HEK293 (cell line): Measurements from ENCODE around the gene EMCN.

Experiments
- CTCF ChIA-PET: fragments of 350-600 bp; formaldehyde crosslinking; extraction: SDS; loops from one replicate; lab custom pipeline; 2021; ENCODE audit warnings: antibody characterized with exemption; lab: Yijun Ruan, JAX
- POLR2A ChIA-PET: fragments of 300-600 bp; formaldehyde crosslinking; extraction: SDS; loops from one replicate; lab custom pipeline; 2020; ENCODE audit warnings: antibody characterized with exemption, inconsistent platforms; lab: Yijun Ruan, JAX
- H3K27ac ChIP-seq: fragments of 200-500 bp; sonication (Bioruptor generic); 2 replicates; pipeline ENCODE4 v1.5.1; 2014; ENCODE audit warnings: low read depth, low read length, control low read depth, inconsistent platforms; ENCODE audit errors: extremely low read depth
- H3K36me3 ChIP-seq, 2 experiments: fragments of 200-500 bp in 1 of 2; sonication (Bioruptor generic) in 1 of 2; 1 replicate in 1 of 2; 2 replicates in 1 of 2; pipeline ENCODE4 v1.5.1; 2014 to 2017; ENCODE audit warnings: inconsistent platforms in 2 of 2, low read length in 2 of 2; ENCODE audit not compliant: control insufficient read depth in 2 of 2, insufficient read depth in 1 of 2
- H3K4me1 ChIP-seq: fragments of 200-500 bp; sonication (Bioruptor generic); 2 replicates; pipeline ENCODE4 v1.5.1; 2014; ENCODE audit warnings: mild to moderate bottlenecking, low read length, inconsistent platforms; ENCODE audit not compliant: control insufficient read depth, insufficient read depth
- H3K4me3 ChIP-seq: 2 replicates; pipeline ENCODE4 v1.5.1; 2011; ENCODE audit warnings: low read depth, mild to moderate bottlenecking, control low read depth, low read length, moderate library complexity
- H3K9me3 ChIP-seq: fragments of 200-500 bp; sonication (Bioruptor generic); 2 replicates; pipeline ENCODE4 v1.5.1; 2014; ENCODE audit warnings: low read depth, low read length, inconsistent platforms; ENCODE audit not compliant: control insufficient read depth, insufficient read depth
- AEBP2 ChIP-seq: fragments of 450-650 bp; formaldehyde crosslinking; IDR thresholded peaks from 2 replicates; pipeline ENCODE4 v1.5.1; 2016; ENCODE audit warnings: missing biosample characterization, missing genetic modification characterization, borderline replicate concordance
- HOXA7 ChIP-seq: sonication (generic); formaldehyde crosslinking; IDR thresholded peaks from 2 replicates; pipeline ENCODE4 v1.8.1; 2022; ENCODE audit warnings: missing genetic modification reagents, borderline replicate concordance
- IKZF3 ChIP-seq: fragments of 450-650 bp; IDR thresholded peaks from 2 replicates; pipeline ENCODE4 v1.5.0; 2018; ENCODE audit warnings: missing biosample characterization, mild to moderate bottlenecking, missing genetic modification characterization, moderate library complexity
- MYNN ChIP-seq: fragments of 450-650 bp; formaldehyde crosslinking; IDR thresholded peaks from 2 replicates; pipeline ENCODE4 v1.5.1; 2016; ENCODE audit warnings: missing biosample characterization, missing genetic modification characterization, borderline replicate concordance
- OVOL3 ChIP-seq: fragments of 450-650 bp; formaldehyde crosslinking; IDR thresholded peaks from 2 replicates; pipeline ENCODE4 v1.5.1; 2016; ENCODE audit warnings: missing biosample characterization, missing genetic modification characterization
- RBAK ChIP-seq: fragments of 450-650 bp; formaldehyde crosslinking; IDR thresholded peaks from 2 replicates; pipeline ENCODE4 v1.5.1; 2016; ENCODE audit warnings: missing biosample characterization, missing genetic modification characterization
- SCRT2 ChIP-seq: fragments of 450-650 bp; formaldehyde crosslinking; IDR thresholded peaks from 2 replicates; pipeline ENCODE4 v1.5.1; 2016; ENCODE audit warnings: missing biosample characterization, missing genetic modification characterization
- SETDB1 ChIP-seq: IDR thresholded peaks from one replicate; pipeline ENCODE4 v1.6.1; 2017; ENCODE audit warnings: mild to moderate bottlenecking, low read length, moderate library complexity, mixed read lengths; ENCODE audit not compliant: insufficient read length
- TSHZ1 ChIP-seq: fragments of 450-650 bp; formaldehyde crosslinking; IDR thresholded peaks from 2 replicates; pipeline ENCODE4 v1.5.1; 2016; ENCODE audit warnings: missing biosample characterization, missing genetic modification characterization, borderline replicate concordance
- YY2 ChIP-seq: fragments of 450-650 bp; formaldehyde crosslinking; IDR thresholded peaks from 2 replicates; pipeline ENCODE4 v1.5.1; 2016; ENCODE audit warnings: missing biosample characterization, missing genetic modification characterization
- ZBTB48 ChIP-seq: fragments of 450-650 bp; formaldehyde crosslinking; IDR thresholded peaks from 2 replicates; pipeline ENCODE4 v1.5.1; 2016; ENCODE audit warnings: missing biosample characterization, missing genetic modification characterization
- ZEB2 ChIP-seq: fragments of 450-650 bp; formaldehyde crosslinking; IDR thresholded peaks from 2 replicates; pipeline ENCODE4 v1.5.1; 2016; ENCODE audit warnings: missing biosample characterization, missing genetic modification characterization
- ZNF121 ChIP-seq: fragments of 450-650 bp; formaldehyde crosslinking; IDR thresholded peaks from 2 replicates; pipeline ENCODE4 v1.5.1; 2016; ENCODE audit warnings: missing biosample characterization, missing genetic modification characterization
- ZNF138 ChIP-seq: fragments of 450-650 bp; formaldehyde crosslinking; IDR thresholded peaks from 2 replicates; pipeline ENCODE4 v1.5.1; 2016; ENCODE audit warnings: missing biosample characterization, missing genetic modification characterization, borderline replicate concordance
- ZNF2 ChIP-seq: fragments of 450-650 bp; formaldehyde crosslinking; IDR thresholded peaks from 2 replicates; pipeline ENCODE4 v1.5.1; 2016; ENCODE audit warnings: missing biosample characterization, missing genetic modification characterization
- ZNF302 ChIP-seq: fragments of 450-650 bp; formaldehyde crosslinking; IDR thresholded peaks from 2 replicates; pipeline ENCODE4 v1.5.1; 2016; ENCODE audit warnings: missing biosample characterization, missing genetic modification characterization, low read depth
- ZNF350 ChIP-seq: fragments of 450-650 bp; formaldehyde crosslinking; IDR thresholded peaks from 2 replicates; pipeline ENCODE4 v1.5.0; 2017; ENCODE audit warnings: missing biosample characterization, mild to moderate bottlenecking, missing genetic modification characterization
- ZNF514 ChIP-seq: fragments of 450-650 bp; formaldehyde crosslinking; IDR thresholded peaks from 2 replicates; pipeline ENCODE4 v1.5.1; 2016; ENCODE audit warnings: missing biosample characterization, missing genetic modification characterization
- ZNF560 ChIP-seq: fragments of 450-650 bp; formaldehyde crosslinking; IDR thresholded peaks from 2 replicates; pipeline ENCODE4 v1.5.1; 2017; ENCODE audit warnings: missing biosample characterization, missing genetic modification characterization, borderline replicate concordance
- ZNF571 ChIP-seq: fragments of 450-650 bp; formaldehyde crosslinking; IDR thresholded peaks from 2 replicates; pipeline ENCODE4 v1.5.0; 2017; ENCODE audit warnings: missing biosample characterization, missing genetic modification characterization
- ZNF600 ChIP-seq: fragments of 450-650 bp; formaldehyde crosslinking; IDR thresholded peaks from 2 replicates; pipeline ENCODE4 v1.5.1; 2016; ENCODE audit warnings: missing biosample characterization, missing genetic modification characterization
- ZNF621 ChIP-seq: fragments of 450-650 bp; formaldehyde crosslinking; IDR thresholded peaks from 2 replicates; pipeline ENCODE4 v1.5.1; 2017; ENCODE audit warnings: missing biosample characterization, missing genetic modification characterization
- ZNF629 ChIP-seq: fragments of 450-650 bp; formaldehyde crosslinking; IDR thresholded peaks from 2 replicates; pipeline ENCODE4 v1.5.1; 2017; ENCODE audit warnings: missing biosample characterization, missing genetic modification characterization
- ZNF670 ChIP-seq: fragments of 450-650 bp; formaldehyde crosslinking; IDR thresholded peaks from 2 replicates; pipeline ENCODE4 v1.5.1; 2016; ENCODE audit warnings: missing biosample characterization, missing genetic modification characterization, low read depth
- ZNF701 ChIP-seq: fragments of 450-650 bp; formaldehyde crosslinking; IDR thresholded peaks from 2 replicates; pipeline ENCODE4 v1.5.1; 2016; ENCODE audit warnings: missing biosample characterization, missing genetic modification characterization
- ZNF747 ChIP-seq: fragments of 450-650 bp; formaldehyde crosslinking; IDR thresholded peaks from 2 replicates; pipeline ENCODE4 v1.5.1; 2016; ENCODE audit warnings: missing biosample characterization, missing genetic modification characterization
- ZNF843 ChIP-seq: fragments of 450-650 bp; formaldehyde crosslinking; IDR thresholded peaks from 2 replicates; pipeline ENCODE4 v1.5.1; 2016; ENCODE audit warnings: missing biosample characterization, missing genetic modification characterization
- ZSCAN4 ChIP-seq: fragments of 450-650 bp; formaldehyde crosslinking; IDR thresholded peaks from 2 replicates; pipeline ENCODE4 v1.5.1; 2017; ENCODE audit warnings: missing biosample characterization, missing genetic modification characterization
- ZXDB ChIP-seq: fragments of 450-650 bp; formaldehyde crosslinking; IDR thresholded peaks from 2 replicates; pipeline ENCODE4 v1.5.1; 2016; ENCODE audit warnings: missing biosample characterization, missing genetic modification characterization
- TF ChIP-seq, protein P1 (sequence below): fragments of 450-650 bp; formaldehyde crosslinking; optimal IDR thresholded peaks from 2 replicates; pipeline ENCODE3; 2016; ENCODE audit warnings: missing biosample characterization, mild to moderate bottlenecking, missing genetic modification characterization
- TF ChIP-seq, protein P2 (sequence below): fragments of 450-650 bp; formaldehyde crosslinking; IDR thresholded peaks from 2 replicates; pipeline ENCODE4; 2016; ENCODE audit warnings: missing biosample characterization, missing genetic modification characterization

Gene EMCN

DNA sequence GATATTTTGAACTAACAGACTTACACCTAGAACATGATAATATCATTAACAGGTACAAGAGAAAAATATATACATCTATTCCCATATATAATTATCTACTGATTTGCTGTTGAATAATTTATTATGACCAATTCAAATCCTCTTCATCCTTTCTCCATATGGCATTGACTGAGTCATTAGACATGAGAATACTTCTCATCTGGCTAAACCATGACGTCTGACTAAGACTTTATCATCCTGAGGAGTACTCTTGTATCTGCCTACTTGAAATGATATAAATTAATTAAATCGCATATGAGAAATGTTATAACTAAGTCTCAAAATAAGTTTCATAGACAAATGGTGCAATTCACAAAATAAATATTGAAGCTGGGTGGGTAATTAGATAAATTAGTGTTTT lies 67.4 kb downstream of the EMCN start:
- CTCF ChIA-PET: no interaction called here
- TF ChIP-seq, protein P1, sequence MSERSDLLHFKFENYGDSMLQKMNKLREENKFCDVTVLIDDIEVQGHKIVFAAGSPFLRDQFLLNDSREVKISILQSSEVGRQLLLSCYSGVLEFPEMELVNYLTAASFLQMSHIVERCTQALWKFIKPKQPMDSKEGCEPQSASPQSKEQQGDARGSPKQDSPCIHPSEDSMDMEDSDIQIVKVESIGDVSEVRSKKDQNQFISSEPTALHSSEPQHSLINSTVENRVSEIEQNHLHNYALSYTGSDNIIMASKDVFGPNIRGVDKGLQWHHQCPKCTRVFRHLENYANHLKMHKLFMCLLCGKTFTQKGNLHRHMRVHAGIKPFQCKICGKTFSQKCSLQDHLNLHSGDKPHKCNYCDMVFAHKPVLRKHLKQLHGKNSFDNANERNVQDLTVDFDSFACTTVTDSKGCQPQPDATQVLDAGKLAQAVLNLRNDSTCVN (tag by site-specific recombination): no peak
- TF ChIP-seq ZNF629 (tag by site-specific recombination) (no peak), ZNF560 (tag by site-specific recombination) (no peak), ZNF621 (no peak), SETDB1 (no peak), RBAK (tag by site-specific recombination) (no peak), IKZF3 (tag by site-specific recombination) (no peak), ZNF121 (tag by site-specific recombination) (no peak), ZNF138 (tag by site-specific recombination) (no peak), MYNN (tag by site-specific recombination) (no peak), TSHZ1 (no peak), OVOL3 (no peak), ZNF670 (tag by site-specific recombination) (no peak), ZNF514 (tag by site-specific recombination) (no peak), ZSCAN4 (tag by site-specific recombination) (no peak)
- TF ChIP-seq, protein P2, sequence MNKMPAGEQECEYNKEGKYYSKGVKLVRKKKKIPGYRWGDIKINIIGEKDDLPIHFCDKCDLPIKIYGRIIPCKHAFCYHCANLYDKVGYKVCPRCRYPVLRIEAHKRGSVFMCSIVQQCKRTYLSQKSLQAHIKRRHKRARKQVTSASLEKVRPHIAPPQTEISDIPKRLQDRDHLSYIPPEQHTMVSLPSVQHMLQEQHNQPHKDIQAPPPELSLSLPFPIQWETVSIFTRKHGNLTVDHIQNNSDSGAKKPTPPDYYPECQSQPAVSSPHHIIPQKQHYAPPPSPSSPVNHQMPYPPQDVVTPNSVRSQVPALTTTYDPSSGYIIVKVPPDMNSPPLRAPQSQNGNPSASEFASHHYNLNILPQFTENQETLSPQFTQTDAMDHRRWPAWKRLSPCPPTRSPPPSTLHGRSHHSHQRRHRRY (tag by site-specific recombination): no peak
- POLR2A ChIA-PET: no interaction called here
- Histone ChIP-seq H3K4me1 (no peaks in the 10 kb centered on the region), H3K36me3 (no peaks in the 10 kb centered on the region), H3K27ac (no peak overlapping the region), H3K4me3 (no peak overlapping the region), H3K9me3 (no peaks in the 10 kb centered on the region)

GRCh38 chr4:100431416-100431815 lies 86.4 kb downstream of the EMCN start:
- no peaks in the 10 kb centered on the region for H3K36me3 ChIP-seq
- H3K9me3 ChIP-seq: no peaks in the 10 kb centered on the region
- no peak overlapping the region for H3K27ac ChIP-seq
- H3K4me3 ChIP-seq: no peak overlapping the region
- TF ChIP-seq ZNF350 (tag by site-specific recombination) (no peak), ZNF2 (tag by site-specific recombination) (no peak), ZNF571 (tag by site-specific recombination) (no peak), SCRT2 (no peak), ZNF701 (tag by site-specific recombination) (no peak), ZBTB48 (tag by site-specific recombination) (no peak), ZXDB (tag by site-specific recombination) (no peak), ZEB2 (tag by site-specific recombination) (no peak), ZNF843 (no peak), ZNF600 (tag by site-specific recombination) (no peak), ZNF514 (tag by site-specific recombination) (no peak), ZNF302 (tag by site-specific recombination) (no peak), HOXA7 (CRISPR knock-in tag) (no peak), ZNF747 (tag by site-specific recombination) (no peak), YY2 (tag by site-specific recombination) (no peak), AEBP2 (no peak)
- no peaks in the 10 kb centered on the region for H3K4me1 ChIP-seq
- ChIA-PET POLR2A (no interaction called here), CTCF (no interaction called here)
